SK-N-SH (cell line): ENCODE results near the gene OR2H2. TPM values are rescaled to one million over a fixed set of nuclear protein-coding genes. Genes with fewer than 3 reads are reported as not detected.

ENCODE experiments used
- CTCF ChIA-PET: fragments of 300-600, 350-600 bp; formaldehyde crosslinking; extraction: SDS; loops from one replicate; lab custom pipeline; 2021; lab: Yijun Ruan, JAX
- POLR2A ChIA-PET: fragments of 350-600 bp; sonication (Branson Sonifier 250); formaldehyde crosslinking; extraction: SDS; loops from one replicate; lab custom pipeline; 2020; ENCODE audit warnings: antibody characterized with exemption, inconsistent platforms; lab: Yijun Ruan, JAX
- DNase-seq: peaks from one replicate; pipeline ENCODE4 v3.0.0; 2012
- H2AFZ ChIP-seq: fragments of 200-600 bp; sonication (generic); 2 replicates; pipeline ENCODE4 v1.8.1; 2016; ENCODE audit warnings: antibody characterized with exemption, mild to moderate bottlenecking, low read depth
- H3F3A ChIP-seq: fragments of 200-600 bp; sonication (generic); replicated peaks from 2 replicates; pipeline ENCODE3; 2016; ENCODE audit warnings: antibody characterized with exemption, mild to moderate bottlenecking; ENCODE audit not compliant: insufficient read depth
- H3K27ac ChIP-seq, 2 experiments: fragments of 200-500 bp in 1 of 2; fragments of 200-600 bp in 1 of 2; sonication (Bioruptor generic) in 1 of 2; sonication (generic), shearing (Covaris generic) in 1 of 2; 2 replicates each; pipeline versions ENCODE4 v1.5.1 to v1.6.1; 2014 to 2016; ENCODE audit warnings: low read depth in 2 of 2, inconsistent platforms in 1 of 2, low read length in 1 of 2, mild to moderate bottlenecking in 1 of 2, mixed read lengths in 1 of 2
- H3K27me3 ChIP-seq: fragments of 200-600 bp; sonication (generic), shearing (Covaris generic); 2 replicates; pipeline ENCODE4 v1.6.1; 2016; ENCODE audit warnings: mixed run types; ENCODE audit not compliant: insufficient read depth
- H3K36me3 ChIP-seq, 2 experiments: fragments of 200-500 bp in 1 of 2; fragments of 200-600 bp in 1 of 2; sonication (Bioruptor generic) in 1 of 2; sonication (generic) in 1 of 2; replicated peaks in 1 of 2; 2 replicates each; pipeline versions ENCODE3 to v1.5.1; 2014 to 2016; ENCODE audit warnings: low read length in 1 of 2, mild to moderate bottlenecking in 1 of 2; ENCODE audit not compliant: insufficient read depth in 2 of 2, control insufficient read depth in 1 of 2
- H3K4me1 ChIP-seq, 2 experiments: fragments of 200-500 bp in 1 of 2; fragments of 200-600 bp in 1 of 2; sonication (Bioruptor generic) in 1 of 2; sonication (generic), shearing (Covaris generic) in 1 of 2; 2 replicates each; pipeline versions ENCODE4 v1.5.1 to v1.6.1; 2014 to 2016; ENCODE audit warnings: low read depth in 1 of 2, low read length in 1 of 2, mixed run types in 1 of 2; ENCODE audit not compliant: insufficient read depth in 2 of 2, control insufficient read depth in 1 of 2
- H3K4me2 ChIP-seq: fragments of 200-600 bp; sonication (generic), shearing (Covaris generic); 2 replicates; pipeline ENCODE4 v1.6.1; 2017; ENCODE audit warnings: mixed run types
- H3K4me3 ChIP-seq, 2 experiments: fragments of 200-500 bp in 1 of 2; fragments of 200-600 bp in 1 of 2; sonication (Bioruptor generic) in 1 of 2; sonication (generic), shearing (Covaris generic) in 1 of 2; 2 replicates each; pipeline versions ENCODE4 v1.5.1 to v1.8.1; 2014 to 2016; ENCODE audit warnings: low read depth in 2 of 2, inconsistent platforms in 1 of 2, low read length in 1 of 2, mild to moderate bottlenecking in 1 of 2, mixed read lengths in 1 of 2, moderate library complexity in 1 of 2
- H3K79me2 ChIP-seq: fragments of 200-600 bp; sonication (generic); 2 replicates; pipeline ENCODE4 v1.8.1; 2017; ENCODE audit warnings: mild to moderate bottlenecking; ENCODE audit not compliant: insufficient read depth
- H3K9ac ChIP-seq: fragments of 200-600 bp; sonication (generic); 2 replicates; pipeline ENCODE4 v1.6.1; 2017; ENCODE audit warnings: mixed run types
- H3K9me2 ChIP-seq: fragments of 200-600 bp; sonication (generic); 2 replicates; pipeline ENCODE4 v1.6.1; 2017; ENCODE audit warnings: mixed run types
- H3K9me3 ChIP-seq: fragments of 200-600 bp; sonication (generic); 2 replicates; pipeline ENCODE4 v1.6.1; 2017; ENCODE audit warnings: mixed run types, mild to moderate bottlenecking, moderate library complexity
- H4K20me1 ChIP-seq: fragments of 200-600 bp; sonication (generic); 2 replicates; pipeline ENCODE4 v1.6.1; 2017; ENCODE audit warnings: mild to moderate bottlenecking, mixed run types; ENCODE audit not compliant: insufficient read depth
- CHD2 ChIP-seq: fragments of 150-350 bp; IDR thresholded peaks from 2 replicates; pipeline ENCODE4 v1.6.1; 2018; ENCODE audit warnings: low read length; ENCODE audit not compliant: partially characterized antibody
- MEF2A ChIP-seq: IDR thresholded peaks from 2 replicates; pipeline ENCODE4 v1.4.0; 2012; ENCODE audit warnings: low read depth, borderline replicate concordance
- MXI1 ChIP-seq: IDR thresholded peaks from 2 replicates; pipeline ENCODE4 v1.6.1; 2012; ENCODE audit warnings: mild to moderate bottlenecking, low read depth, low read length, improper control_type of control experiment
- TEAD4 ChIP-seq: IDR thresholded peaks from 2 replicates; pipeline ENCODE4 v1.4.0; 2012; ENCODE audit warnings: mild to moderate bottlenecking, borderline replicate concordance; ENCODE audit not compliant: insufficient read depth
- WGBS: methylation state at CpG from one replicate; pipeline ENCODE4 v1.1.6; 2017; ENCODE audit warnings: low lambda C conversion rate; 5-methylcytosine and 5-hydroxymethylcytosine counted together
- polyA plus RNA-seq, 3 experiments: library from polyadenylated mRNA; depleted of rRNA; stranded (reverse); fragments of >200 nt; gene quantifications; 2 replicates each; pipeline ENCODE4 v1.2.3, GENCODE V29; 2012
- TF ChIP-seq, protein P1 (sequence below): fragments of 200-600 bp; sonication (generic); IDR thresholded peaks from 2 replicates; pipeline ENCODE4 v1.6.1; 2017; ENCODE audit warnings: antibody characterized with exemption, mild to moderate bottlenecking, moderate library complexity

Gene OR2H2
- polyA plus RNA-seq, 1 of the 3 experiments (the other 2 are of a cell fraction), result not detected

DNA sequence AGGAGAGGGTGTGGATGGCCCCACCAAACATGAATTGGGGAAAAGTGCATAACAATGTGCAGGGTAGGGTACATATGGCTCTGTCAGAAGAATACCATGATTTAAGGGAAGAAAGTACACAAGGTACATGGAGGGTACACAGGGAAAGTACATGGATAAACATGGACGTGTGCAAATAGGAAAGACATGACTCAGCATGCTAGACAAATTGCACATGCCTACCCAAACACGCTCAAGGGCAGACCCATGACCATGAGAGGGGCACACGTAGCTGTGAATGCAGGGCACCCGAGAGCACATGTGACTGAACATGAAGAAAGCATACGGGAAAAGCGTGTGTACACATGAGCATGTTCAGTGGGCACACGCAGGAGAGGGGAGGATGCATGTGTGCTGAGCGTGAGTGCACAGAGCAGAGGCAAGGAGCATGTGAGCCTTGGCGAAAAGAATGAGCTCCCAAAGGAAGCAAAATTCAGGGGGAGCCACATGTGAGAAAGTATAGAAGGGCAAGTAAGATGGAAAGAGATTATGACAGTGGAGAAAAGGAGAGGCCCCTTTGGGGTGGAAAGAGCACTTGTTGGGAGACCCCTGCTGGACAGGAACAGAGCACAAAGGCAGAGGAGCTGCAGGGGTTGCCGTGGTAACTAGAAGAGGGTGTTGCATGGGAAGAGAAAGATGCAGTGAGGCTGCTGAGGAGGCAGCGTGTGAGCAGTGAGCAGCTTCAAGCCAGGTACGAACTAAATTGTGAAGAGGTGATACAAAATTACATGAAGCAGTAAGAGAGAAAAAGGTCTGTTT lies 17.8 kb downstream of the OR2H2 start:
- H3K4me1 ChIP-seq, result peaks cover 0 to 8% of the 10 kb centered on the region in 2 experiments; a peak in 1 of 4 replicates
- no peaks in the 10 kb centered on the region for H3K9me3 ChIP-seq
- ChIA-PET CTCF (interaction anchor here (0.6 to 2.6 kb wide), 11 partner anchors 8 to 226 kb away, joined by 3 to 13 read pairs (median 5); partner anchors contain the start of gene GABBR1), POLR2A (interaction anchor here (1.6 kb wide), 1 partner anchor 30 kb away, joined by 5 read pairs; the partner anchor contains the start of gene GABBR1)
- no peak overlapping the region for H2AFZ ChIP-seq
- no peaks in the 10 kb centered on the region for H3K79me2 ChIP-seq
- H3K4me2 ChIP-seq, result no peak overlapping the region
- no peaks in the 10 kb centered on the region for H3F3A ChIP-seq
- 85% methylated on average over 12 of the region's 12 CpGs for WGBS
- TF ChIP-seq, protein P1, sequence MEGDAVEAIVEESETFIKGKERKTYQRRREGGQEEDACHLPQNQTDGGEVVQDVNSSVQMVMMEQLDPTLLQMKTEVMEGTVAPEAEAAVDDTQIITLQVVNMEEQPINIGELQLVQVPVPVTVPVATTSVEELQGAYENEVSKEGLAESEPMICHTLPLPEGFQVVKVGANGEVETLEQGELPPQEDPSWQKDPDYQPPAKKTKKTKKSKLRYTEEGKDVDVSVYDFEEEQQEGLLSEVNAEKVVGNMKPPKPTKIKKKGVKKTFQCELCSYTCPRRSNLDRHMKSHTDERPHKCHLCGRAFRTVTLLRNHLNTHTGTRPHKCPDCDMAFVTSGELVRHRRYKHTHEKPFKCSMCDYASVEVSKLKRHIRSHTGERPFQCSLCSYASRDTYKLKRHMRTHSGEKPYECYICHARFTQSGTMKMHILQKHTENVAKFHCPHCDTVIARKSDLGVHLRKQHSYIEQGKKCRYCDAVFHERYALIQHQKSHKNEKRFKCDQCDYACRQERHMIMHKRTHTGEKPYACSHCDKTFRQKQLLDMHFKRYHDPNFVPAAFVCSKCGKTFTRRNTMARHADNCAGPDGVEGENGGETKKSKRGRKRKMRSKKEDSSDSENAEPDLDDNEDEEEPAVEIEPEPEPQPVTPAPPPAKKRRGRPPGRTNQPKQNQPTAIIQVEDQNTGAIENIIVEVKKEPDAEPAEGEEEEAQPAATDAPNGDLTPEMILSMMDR, result peak; percentile 43; the same call in 1 of the 2 replicates
- TF ChIP-seq CHD2, result no peak
- peaks cover 9 to 35% of the 10 kb centered on the region in 2 experiments for H3K36me3 ChIP-seq
- no peaks in the 10 kb centered on the region for H3K9me2 ChIP-seq
- peak; percentile 69 for DNase-seq
- no peak overlapping the region for H3K9ac ChIP-seq
- no peaks in the 10 kb centered on the region for H3K27me3 ChIP-seq
- no peak overlapping the region for H3K27ac ChIP-seq
- H3K4me3 ChIP-seq, result no peak overlapping the region
- no peaks in the 10 kb centered on the region for H4K20me1 ChIP-seq

DNA sequence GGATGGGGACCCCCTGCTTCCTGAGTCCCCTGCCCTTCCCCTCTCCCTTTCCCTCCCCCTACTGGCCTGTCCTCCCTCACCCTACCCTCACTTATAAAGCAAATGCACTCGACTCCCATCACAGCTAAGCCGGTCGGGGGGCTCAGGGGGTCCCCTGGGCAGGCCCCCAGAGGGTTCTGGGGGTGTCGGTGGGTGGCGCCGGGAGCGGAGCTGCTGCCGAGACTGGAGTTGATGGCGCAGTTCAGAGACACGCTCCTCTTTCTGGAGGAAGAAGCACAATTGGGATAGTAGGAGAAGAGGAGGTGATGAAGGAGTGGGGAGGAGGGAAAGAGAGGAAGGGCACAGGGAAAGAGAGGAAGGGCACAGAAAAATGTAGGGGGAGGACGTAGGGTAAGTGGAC lies 18.5 kb downstream of the OR2H2 start:
- no peak for DNase-seq
- H3K9me3 ChIP-seq, result no peaks in the 10 kb centered on the region
- no peaks in the 10 kb centered on the region for H3K9me2 ChIP-seq
- no peaks in the 10 kb centered on the region for H3F3A ChIP-seq
- H3K79me2 ChIP-seq, result no peaks in the 10 kb centered on the region
- ChIA-PET POLR2A (interaction anchor here (1.6 kb wide), 1 partner anchor 30 kb away, joined by 5 read pairs; the partner anchor contains the start of gene GABBR1), CTCF (interaction anchor here (0.6 to 2.6 kb wide), 12 partner anchors 8 to 227 kb away, joined by 3 to 13 read pairs (median 6); partner anchors contain the start of gene GABBR1)
- TF ChIP-seq TEAD4, result no peak
- H3K4me3 ChIP-seq, result no peak overlapping the region
- H3K27ac ChIP-seq, result no peak overlapping the region
- peaks cover 10 to 35% of the 10 kb centered on the region in 2 experiments for H3K36me3 ChIP-seq
- no peak overlapping the region for H3K4me2 ChIP-seq
- H3K27me3 ChIP-seq, result no peaks in the 10 kb centered on the region
- no peak overlapping the region for H2AFZ ChIP-seq
- peaks cover 0 to 8% of the 10 kb centered on the region in 2 experiments; a peak in 1 of 4 replicates for H3K4me1 ChIP-seq
- H4K20me1 ChIP-seq, result no peaks in the 10 kb centered on the region
- 96% methylated on average over 11 of the region's 11 CpGs for WGBS
- H3K9ac ChIP-seq, result no peak overlapping the region

DNA sequence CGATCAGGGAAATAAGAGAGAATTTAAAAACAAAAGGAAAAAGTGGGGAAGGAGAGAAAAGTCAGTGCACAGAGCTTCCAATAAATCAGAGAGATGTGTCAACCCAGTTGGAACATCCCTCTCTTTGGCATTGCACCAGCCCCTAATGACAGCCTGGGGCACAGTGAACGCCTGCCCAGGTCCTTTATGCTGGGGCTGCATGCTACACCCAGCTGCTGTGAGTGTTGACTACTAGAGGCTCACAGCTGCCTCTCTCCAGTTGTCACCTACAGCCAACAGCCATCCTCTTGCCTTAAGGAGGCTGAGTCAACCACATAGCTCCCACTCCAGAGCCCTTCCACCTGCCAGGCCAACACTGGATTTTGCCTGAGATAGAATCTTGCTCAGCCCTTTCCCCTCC lies 19.0 kb downstream of the OR2H2 start:
- peak; percentile 62 for DNase-seq
- Histone ChIP-seq H3K4me3 (no peak overlapping the region), H3K27me3 (no peaks in the 10 kb centered on the region), H3K27ac (no peak overlapping the region), H2AFZ (no peak overlapping the region), H3K4me2 (no peak overlapping the region), H4K20me1 (no peaks in the 10 kb centered on the region), H3K9me3 (no peaks in the 10 kb centered on the region), H3K36me3 (peaks cover 10 to 40% of the 10 kb centered on the region in 2 experiments), H3K9me2 (no peaks in the 10 kb centered on the region), H3K4me1 (peaks cover 0 to 8% of the 10 kb centered on the region in 2 experiments; a peak in 1 of 4 replicates), H3K79me2 (no peaks in the 10 kb centered on the region)
- ChIA-PET CTCF (interaction anchor here (1.0 to 2.6 kb wide), 7 partner anchors 9 to 50 kb away, joined by 3 to 13 read pairs (median 6); no protein-coding TSS in a partner anchor), POLR2A (interaction anchor here (1.6 kb wide), 1 partner anchor 29 kb away, joined by 5 read pairs; the partner anchor contains the start of gene GABBR1)
- 65% methylated on average over 2 of the region's 2 CpGs for WGBS
- TF ChIP-seq MEF2A (no peak), MXI1 (peak; percentile 33; the same call in 1 of the 2 replicates)
- TF ChIP-seq, all 33 proteins: peak for 1
- Histone ChIP-seq H3K9ac (no peak overlapping the region), H3F3A (no peaks in the 10 kb centered on the region)
